ENCODE data around the gene CNOT4. TPM values are rescaled to one million over a fixed set of nuclear protein-coding genes. Genes with fewer than 3 reads are reported as not detected.

Gene CNOT4
- total and polyA plus RNA-seq, 2 of the 8 experiments (the other 6 are each of a cell fraction or from before 2014, with no cell fraction given) = 10.9 to 25.8 TPM

DNA sequence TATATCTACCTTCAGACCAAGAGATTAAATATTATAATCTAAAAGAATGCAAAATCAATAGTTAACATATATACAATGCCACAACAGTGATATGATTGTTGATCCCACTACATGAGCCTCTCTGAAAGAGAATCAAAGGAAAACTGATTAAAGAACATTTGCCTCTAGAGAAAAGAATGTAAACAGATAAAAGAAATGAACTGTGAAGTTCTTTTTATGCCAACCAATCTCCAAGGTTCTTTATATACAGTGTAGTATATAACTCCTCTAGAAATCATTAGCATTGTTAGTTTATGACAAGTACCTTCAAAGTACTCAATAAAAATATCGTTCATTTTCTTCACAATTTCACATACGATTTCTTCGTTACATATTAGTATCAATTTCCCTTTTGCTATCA lies 20.1 kb downstream of the CNOT4 start:
- peaks cover 0 to 3% of the 10 kb centered on the region in 2 experiments for H4K20me1 ChIP-seq (replicated peaks in 1 of 2; ENCODE audit: control insufficient read depth in 1 of 2, insufficient read depth in 2 of 2, low read length in 2 of 2)
- no peak overlapping the region for H3K56ac ChIP-seq (replicated peaks; ENCODE audit: insufficient read length, low read depth, low read length)
- no peak overlapping the region for H3K4me2 ChIP-seq (ENCODE audit: insufficient read depth in 1 of 2, low read depth in 2 of 2, low read length in 2 of 2)
- no peak overlapping the region for H3K14ac ChIP-seq (ENCODE audit: insufficient read length)
- no peak overlapping the region for H4K5ac ChIP-seq (ENCODE audit: insufficient read length, low read depth, low read length)
- no peak overlapping the region for H3K4ac ChIP-seq (replicated peaks; ENCODE audit: insufficient read length, low read depth, low read length)
- no peak overlapping the region for H2BK15ac ChIP-seq (ENCODE audit: low read length)
- no peak overlapping the region for H4K91ac ChIP-seq (replicated peaks; ENCODE audit: insufficient read length, low read length)
- 0 out of 2 replicates have a peak, but pooled peaks cover 2% of the 10 kb centered on the region for H3K23me2 ChIP-seq (ENCODE audit: low read depth, low read length)
- no peaks in the 10 kb centered on the region for H3K27me3 ChIP-seq (replicated peaks in 1 of 4; ENCODE audit: control insufficient read depth in 3 of 4, extremely low read depth in 1 of 4, insufficient read depth in 3 of 4, low read length in 3 of 4)
- no peak overlapping the region for H3K23ac ChIP-seq (ENCODE audit: insufficient read length)
- ChIA-PET CTCF (ENCODE audit: partially characterized antibody) (no interaction called here), POLR2A (ENCODE audit: partially characterized antibody) (no interaction called here)
- peaks cover 0 to 85% of the 10 kb centered on the region in 2 experiments; a peak in 3 of 4 replicates for H3K79me2 ChIP-seq (ENCODE audit: control insufficient read depth in 1 of 2, insufficient read depth in 2 of 2, low read length in 2 of 2)
- H2AFZ ChIP-seq (ENCODE audit: low read length) = no peak overlapping the region
- FAIRE-seq (no peak), DNase-seq (ENCODE audit: low read depth in 1 of 2, low spot score in 2 of 2) (no peak)
- no peak overlapping the region for H2BK5ac ChIP-seq (ENCODE audit: low read depth, low read length)
- no peaks in the 10 kb centered on the region for H3K9me3 ChIP-seq (ENCODE audit: insufficient read depth in 2 of 2, low read depth in 1 of 2, low read length in 1 of 2)
- H3K4me1 ChIP-seq (replicated peaks in 1 of 4; ENCODE audit: control insufficient read depth in 3 of 4, insufficient read depth in 4 of 4, low read length in 3 of 4) = no peaks in the 10 kb centered on the region
- no peak overlapping the region for H2BK12ac ChIP-seq (ENCODE audit: low read depth, low read length)
- H3K79me1 ChIP-seq (ENCODE audit: low read depth, low read length) = peaks cover 2% of the 10 kb centered on the region
- H3K36me3 ChIP-seq (ENCODE audit: control insufficient read depth in 2 of 4, insufficient read depth in 4 of 4, low read length in 3 of 4) = no peaks in the 10 kb centered on the region
- H3K4me3 ChIP-seq (ENCODE audit: extremely low read depth in 1 of 4, insufficient read depth in 2 of 4, low read depth in 3 of 4, low read length in 4 of 4) = no peak overlapping the region
- no peak overlapping the region for H3K9ac ChIP-seq (replicated peaks in 1 of 4; ENCODE audit: extremely low read depth in 1 of 4, low read depth in 3 of 4, low read length in 3 of 4)
- H2BK20ac ChIP-seq (ENCODE audit: low read length) = no peak overlapping the region
- H2AK5ac ChIP-seq (ENCODE audit: low read depth, low read length) = no peak overlapping the region
- no peak overlapping the region for H3K18ac ChIP-seq (ENCODE audit: extremely low read depth, low read length)
- 91 to 100% methylated on average over 3 of the region's 3 CpGs for WGBS, 2 experiments (ENCODE audit: extremely low coverage in 1 of 2, insufficient coverage in 1 of 2, insufficient read length in 1 of 2, insufficient replicate concordance in 2 of 2, low coverage in 1 of 2, low lambda C conversion rate in 2 of 2, missing lambda C conversion rate in 1 of 2)
- TF ChIP-seq CEBPB (IDR thresholded peaks at IDR 0.05; ENCODE audit: low read depth, low read length) (no peak), SIX5 (IDR thresholded peaks at IDR 0.05; ENCODE audit: low read depth, low read length) (no peak), SP1 (IDR thresholded peaks at IDR 0.05; ENCODE audit: low read depth, low read length) (no peak)
- H3K27ac ChIP-seq (ENCODE audit: low read depth, low read length) = no peak overlapping the region
- no peak overlapping the region for H4K8ac ChIP-seq (ENCODE audit: extremely low read depth, insufficient read depth, low read length)
- H2BK120ac ChIP-seq (replicated peaks; ENCODE audit: low read depth, low read length) = no peak overlapping the region
